ENCODE results near the gene RBBP5.

GRCh38 chr1:205082431-205082830 lies 39.3 kb downstream of the RBBP5 start:
- TF ChIP-seq, protein P1, sequence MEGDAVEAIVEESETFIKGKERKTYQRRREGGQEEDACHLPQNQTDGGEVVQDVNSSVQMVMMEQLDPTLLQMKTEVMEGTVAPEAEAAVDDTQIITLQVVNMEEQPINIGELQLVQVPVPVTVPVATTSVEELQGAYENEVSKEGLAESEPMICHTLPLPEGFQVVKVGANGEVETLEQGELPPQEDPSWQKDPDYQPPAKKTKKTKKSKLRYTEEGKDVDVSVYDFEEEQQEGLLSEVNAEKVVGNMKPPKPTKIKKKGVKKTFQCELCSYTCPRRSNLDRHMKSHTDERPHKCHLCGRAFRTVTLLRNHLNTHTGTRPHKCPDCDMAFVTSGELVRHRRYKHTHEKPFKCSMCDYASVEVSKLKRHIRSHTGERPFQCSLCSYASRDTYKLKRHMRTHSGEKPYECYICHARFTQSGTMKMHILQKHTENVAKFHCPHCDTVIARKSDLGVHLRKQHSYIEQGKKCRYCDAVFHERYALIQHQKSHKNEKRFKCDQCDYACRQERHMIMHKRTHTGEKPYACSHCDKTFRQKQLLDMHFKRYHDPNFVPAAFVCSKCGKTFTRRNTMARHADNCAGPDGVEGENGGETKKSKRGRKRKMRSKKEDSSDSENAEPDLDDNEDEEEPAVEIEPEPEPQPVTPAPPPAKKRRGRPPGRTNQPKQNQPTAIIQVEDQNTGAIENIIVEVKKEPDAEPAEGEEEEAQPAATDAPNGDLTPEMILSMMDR (conservative IDR thresholded peaks at IDR 0.05; ENCODE audit: low read depth, low read length), result no peak
- no peak for TF ChIP-seq POLR2A (IDR thresholded peaks at IDR 0.05; ENCODE audit: low read depth, low read length)
- no peak for TF ChIP-seq MAZ (IDR thresholded peaks at IDR 0.05; ENCODE audit: borderline replicate concordance, low read depth, low read length)
- TF ChIP-seq CEBPB (IDR thresholded peaks at IDR 0.05; ENCODE audit: low read depth, low read length), result no peak
- no peak for TF ChIP-seq RCOR1 (IDR thresholded peaks at IDR 0.05; ENCODE audit: insufficient replicate concordance, low read length)
- no peak for TF ChIP-seq BHLHE40 (IDR thresholded peaks at IDR 0.05; ENCODE audit: low read depth, low read length)

All from IMR-90 (cell line).